Measurements from ENCODE around the gene HNRNPC.

DNA sequence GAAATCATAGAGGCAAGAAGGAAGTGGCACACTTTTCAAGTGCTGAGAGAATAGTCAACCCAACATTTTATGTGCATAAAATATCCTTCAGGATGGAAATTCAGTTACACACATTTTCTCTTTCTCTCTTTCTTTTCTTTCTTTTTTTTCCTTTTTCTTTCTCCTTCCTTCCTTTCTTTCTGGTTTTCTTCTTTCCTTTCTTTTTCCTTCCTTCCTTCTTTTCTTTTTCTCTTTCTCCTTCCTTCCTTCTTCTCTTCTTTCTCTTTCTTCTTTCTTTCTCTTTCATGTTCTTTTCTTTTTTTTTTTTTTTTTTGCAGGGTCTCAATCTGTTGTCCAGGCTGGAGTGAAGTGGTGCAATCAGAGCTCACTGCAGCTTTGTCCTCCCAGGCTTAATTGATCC lies 74.6 kb downstream of the HNRNPC start:
- TF ChIP-seq, protein P1, sequence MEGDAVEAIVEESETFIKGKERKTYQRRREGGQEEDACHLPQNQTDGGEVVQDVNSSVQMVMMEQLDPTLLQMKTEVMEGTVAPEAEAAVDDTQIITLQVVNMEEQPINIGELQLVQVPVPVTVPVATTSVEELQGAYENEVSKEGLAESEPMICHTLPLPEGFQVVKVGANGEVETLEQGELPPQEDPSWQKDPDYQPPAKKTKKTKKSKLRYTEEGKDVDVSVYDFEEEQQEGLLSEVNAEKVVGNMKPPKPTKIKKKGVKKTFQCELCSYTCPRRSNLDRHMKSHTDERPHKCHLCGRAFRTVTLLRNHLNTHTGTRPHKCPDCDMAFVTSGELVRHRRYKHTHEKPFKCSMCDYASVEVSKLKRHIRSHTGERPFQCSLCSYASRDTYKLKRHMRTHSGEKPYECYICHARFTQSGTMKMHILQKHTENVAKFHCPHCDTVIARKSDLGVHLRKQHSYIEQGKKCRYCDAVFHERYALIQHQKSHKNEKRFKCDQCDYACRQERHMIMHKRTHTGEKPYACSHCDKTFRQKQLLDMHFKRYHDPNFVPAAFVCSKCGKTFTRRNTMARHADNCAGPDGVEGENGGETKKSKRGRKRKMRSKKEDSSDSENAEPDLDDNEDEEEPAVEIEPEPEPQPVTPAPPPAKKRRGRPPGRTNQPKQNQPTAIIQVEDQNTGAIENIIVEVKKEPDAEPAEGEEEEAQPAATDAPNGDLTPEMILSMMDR (IDR thresholded peaks at IDR 0.05; ENCODE audit: low read depth, low read length), result no peak
- TF ChIP-seq POLR2A (IDR thresholded peaks at IDR 0.05; ENCODE audit: extremely low read depth, insufficient read length), result no peak
- TF ChIP-seq, protein P2, sequence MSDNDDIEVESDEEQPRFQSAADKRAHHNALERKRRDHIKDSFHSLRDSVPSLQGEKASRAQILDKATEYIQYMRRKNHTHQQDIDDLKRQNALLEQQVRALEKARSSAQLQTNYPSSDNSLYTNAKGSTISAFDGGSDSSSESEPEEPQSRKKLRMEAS (IDR thresholded peaks at IDR 0.05; ENCODE audit: low read depth, low read length), result no peak
